Measurements from ENCODE around the gene TMEM135. TPM values are rescaled to one million over a fixed set of nuclear protein-coding genes. Genes with fewer than 3 reads are reported as not detected.
"Not testable (repeated sequence)": the region's sequence is repeated elsewhere in the genome, so short reads cannot be mapped to it uniquely, and the experiment has no call there.

Gene TMEM135
- total RNA-seq, 2 donors from 2014 or later, result 111 to 113 TPM

DNA sequence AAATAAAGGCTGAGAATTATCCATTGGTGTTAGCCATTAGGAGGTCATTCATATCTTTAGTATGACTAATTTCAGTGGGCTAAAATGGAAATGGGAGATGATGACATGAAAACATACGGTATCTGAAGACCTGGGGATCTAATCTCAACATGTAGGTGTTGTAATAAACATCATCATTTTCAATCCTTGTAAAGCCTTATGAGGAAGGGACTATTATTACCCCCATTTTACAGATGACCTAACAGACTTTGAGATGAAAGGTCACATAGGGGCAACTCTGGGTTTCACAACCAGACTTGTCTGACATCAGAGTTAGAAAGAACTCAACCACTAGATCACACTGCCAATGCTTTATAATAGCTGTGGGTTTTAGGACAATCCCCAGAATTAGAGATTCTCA lies 34.8 kb upstream of the TMEM135 start:
- no peak overlapping the region for H3K27ac ChIP-seq (ENCODE audit: low read depth, low read length)
- H3K36me3 ChIP-seq (ENCODE audit: control insufficient read depth, insufficient read depth, low read length), result no peaks in the 10 kb centered on the region
- H3K4me1 ChIP-seq (ENCODE audit: control insufficient read depth, insufficient read depth, low read length), result peaks cover 9% of the 10 kb centered on the region
- H3K27ac Mint-ChIP-seq, result no peak overlapping the region
- H3K4me3 Mint-ChIP-seq, result no peak overlapping the region
- no peak overlapping the region for H3K4me3 ChIP-seq (ENCODE audit: low read length)
- TF ChIP-seq, protein P1, sequence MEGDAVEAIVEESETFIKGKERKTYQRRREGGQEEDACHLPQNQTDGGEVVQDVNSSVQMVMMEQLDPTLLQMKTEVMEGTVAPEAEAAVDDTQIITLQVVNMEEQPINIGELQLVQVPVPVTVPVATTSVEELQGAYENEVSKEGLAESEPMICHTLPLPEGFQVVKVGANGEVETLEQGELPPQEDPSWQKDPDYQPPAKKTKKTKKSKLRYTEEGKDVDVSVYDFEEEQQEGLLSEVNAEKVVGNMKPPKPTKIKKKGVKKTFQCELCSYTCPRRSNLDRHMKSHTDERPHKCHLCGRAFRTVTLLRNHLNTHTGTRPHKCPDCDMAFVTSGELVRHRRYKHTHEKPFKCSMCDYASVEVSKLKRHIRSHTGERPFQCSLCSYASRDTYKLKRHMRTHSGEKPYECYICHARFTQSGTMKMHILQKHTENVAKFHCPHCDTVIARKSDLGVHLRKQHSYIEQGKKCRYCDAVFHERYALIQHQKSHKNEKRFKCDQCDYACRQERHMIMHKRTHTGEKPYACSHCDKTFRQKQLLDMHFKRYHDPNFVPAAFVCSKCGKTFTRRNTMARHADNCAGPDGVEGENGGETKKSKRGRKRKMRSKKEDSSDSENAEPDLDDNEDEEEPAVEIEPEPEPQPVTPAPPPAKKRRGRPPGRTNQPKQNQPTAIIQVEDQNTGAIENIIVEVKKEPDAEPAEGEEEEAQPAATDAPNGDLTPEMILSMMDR (conservative IDR thresholded peaks at IDR 0.05), result no peak
- 100% methylated on average over 1 of the region's 1 CpG; no CpG with 5 or more reads in 1 of the 2 experiments for WGBS, 2 experiments (ENCODE audit: insufficient coverage in 1 of 2, insufficient read length in 1 of 2)
- no peaks in the 10 kb centered on the region for H3K9me3 Mint-ChIP-seq
- no peaks in the 10 kb centered on the region for H3K36me3 Mint-ChIP-seq (ENCODE audit: low read depth)
- no peak for DNase-seq
- no peaks in the 10 kb centered on the region for H3K9me3 ChIP-seq (ENCODE audit: control insufficient read depth, low read length)
- H3K4me1 Mint-ChIP-seq, result peaks cover 28% of the 10 kb centered on the region
- H3K27me3 ChIP-seq (ENCODE audit: control insufficient read depth, insufficient read depth, low read length, poor library complexity, severe bottlenecking), result no peaks in the 10 kb centered on the region
- H3K9ac ChIP-seq (ENCODE audit: extremely low read depth, low read length, poor library complexity, severe bottlenecking), result no peak overlapping the region
- no peaks in the 10 kb centered on the region for H3K27me3 Mint-ChIP-seq (ENCODE audit: insufficient read depth)

DNA sequence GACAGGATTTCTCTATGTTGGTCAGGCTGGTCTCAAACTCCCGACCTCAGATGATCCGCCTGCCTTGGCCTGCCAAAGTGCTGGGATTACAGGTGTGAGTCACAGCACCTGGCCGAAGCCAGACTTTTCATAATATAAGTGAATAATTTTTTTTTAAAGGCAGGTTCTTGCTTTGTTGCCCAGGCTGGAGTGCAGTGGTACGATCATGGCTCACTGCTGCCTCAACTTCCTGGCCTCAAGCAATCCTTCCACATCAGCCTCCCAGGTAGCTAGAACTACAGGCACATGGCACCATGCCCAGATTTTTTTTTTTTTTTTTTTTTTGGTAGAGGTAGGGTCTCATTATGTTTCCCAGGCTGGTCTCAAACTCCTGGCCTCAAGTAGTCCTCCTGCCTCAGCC lies 33.5 kb upstream of the TMEM135 start:
- WGBS, 2 experiments (ENCODE audit: insufficient coverage in 1 of 2, insufficient read length in 1 of 2), result 94 to 100% methylated on average over 2 to 4 of the region's 4 CpGs
- not testable (repeated sequence) for H3K9ac ChIP-seq (ENCODE audit: extremely low read depth, low read length, poor library complexity, severe bottlenecking); H3K36me3 ChIP-seq (ENCODE audit: control insufficient read depth, insufficient read depth, low read length); H3K4me1 ChIP-seq (ENCODE audit: control insufficient read depth, insufficient read depth, low read length); DNase-seq; H3K27ac ChIP-seq (ENCODE audit: low read depth, low read length); H3K9me3 ChIP-seq (ENCODE audit: control insufficient read depth, low read length); H3K27ac Mint-ChIP-seq; H3K9me3 Mint-ChIP-seq; H3K27me3 Mint-ChIP-seq (ENCODE audit: insufficient read depth); H3K4me3 Mint-ChIP-seq; H3K36me3 Mint-ChIP-seq (ENCODE audit: low read depth); H3K27me3 ChIP-seq (ENCODE audit: control insufficient read depth, insufficient read depth, low read length, poor library complexity, severe bottlenecking); H3K4me3 ChIP-seq (ENCODE audit: low read length)
- H3K4me1 Mint-ChIP-seq, result peaks cover 21% of the 10 kb centered on the region

DNA sequence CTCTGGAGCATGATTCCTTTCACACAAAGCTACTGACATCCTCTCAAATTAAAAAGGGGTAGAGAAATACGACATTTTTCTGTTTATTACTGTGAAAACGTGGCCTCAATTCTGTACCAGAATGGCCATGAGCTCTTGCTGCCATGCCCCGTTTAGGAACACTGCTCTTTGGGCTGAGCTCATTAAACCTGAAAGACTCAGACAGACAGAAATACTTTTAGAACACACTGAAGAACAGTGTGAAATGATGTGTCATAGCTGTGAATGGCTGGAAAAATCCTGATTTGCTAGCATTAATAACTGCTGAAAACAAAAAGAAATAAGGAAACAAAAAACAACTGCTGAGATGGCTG lies 32.2 kb upstream of the TMEM135 start:
- H3K9me3 ChIP-seq (ENCODE audit: control insufficient read depth, low read length), result no peaks in the 10 kb centered on the region
- no peaks in the 10 kb centered on the region for H3K36me3 ChIP-seq (ENCODE audit: control insufficient read depth, insufficient read depth, low read length)
- no peak for DNase-seq
- H3K9me3 Mint-ChIP-seq, result peaks cover 1% of the 10 kb centered on the region
- H3K27ac ChIP-seq (ENCODE audit: low read depth, low read length), result no peak overlapping the region
- peak overlapping the region; percentile 57 for H3K27ac Mint-ChIP-seq
- WGBS, 2 experiments (ENCODE audit: insufficient coverage in 1 of 2, insufficient read length in 1 of 2), result 85 to 88% methylated on average over 2 to 3 of the region's 3 CpGs
- H3K4me3 ChIP-seq (ENCODE audit: low read length), result no peak overlapping the region
- no peaks in the 10 kb centered on the region for H3K36me3 Mint-ChIP-seq (ENCODE audit: low read depth)
- H3K27me3 ChIP-seq (ENCODE audit: control insufficient read depth, insufficient read depth, low read length, poor library complexity, severe bottlenecking), result no peaks in the 10 kb centered on the region
- no peak overlapping the region for H3K9ac ChIP-seq (ENCODE audit: extremely low read depth, low read length, poor library complexity, severe bottlenecking)
- TF ChIP-seq, protein P1 (conservative IDR thresholded peaks at IDR 0.05), result no peak
- H3K4me1 ChIP-seq (ENCODE audit: control insufficient read depth, insufficient read depth, low read length), result no peaks in the 10 kb centered on the region
- no peak overlapping the region for H3K4me3 Mint-ChIP-seq
- H3K4me1 Mint-ChIP-seq, result peaks cover 10% of the 10 kb centered on the region
- H3K27me3 Mint-ChIP-seq (ENCODE audit: insufficient read depth), result no peaks in the 10 kb centered on the region

DNA sequence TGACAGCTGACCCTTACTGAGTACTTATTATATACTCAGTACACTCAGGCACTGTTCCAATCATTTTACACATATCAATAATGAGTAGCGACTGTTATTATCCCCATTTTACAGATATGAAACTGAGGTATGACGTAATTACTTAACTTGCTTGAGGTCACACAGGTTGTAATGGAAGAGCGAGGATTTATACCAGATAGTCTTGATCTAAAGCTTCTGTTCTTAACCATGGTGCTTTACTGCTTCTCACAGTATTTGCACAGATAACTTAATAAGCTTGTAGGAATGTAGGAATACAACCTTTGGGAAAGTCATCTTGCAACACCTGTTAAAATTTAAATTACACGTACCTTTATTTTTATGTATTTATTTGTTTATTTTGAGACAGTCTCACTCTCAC lies 31.7 kb upstream of the TMEM135 start:
- WGBS, 2 experiments (ENCODE audit: insufficient coverage in 1 of 2, insufficient read length in 1 of 2), result 100% methylated on average over 4 of the region's 4 CpGs; no CpG with 5 or more reads in 1 of the 2 experiments
- no peak overlapping the region for H3K27ac Mint-ChIP-seq
- peaks cover 10% of the 10 kb centered on the region for H3K4me1 Mint-ChIP-seq
- Histone ChIP-seq H3K4me1 (ENCODE audit: control insufficient read depth, insufficient read depth, low read length) (no peaks in the 10 kb centered on the region), H3K27ac (ENCODE audit: low read depth, low read length) (no peak overlapping the region), H3K36me3 (ENCODE audit: control insufficient read depth, insufficient read depth, low read length) (no peaks in the 10 kb centered on the region), H3K9me3 (ENCODE audit: control insufficient read depth, low read length) (no peaks in the 10 kb centered on the region), H3K9ac (ENCODE audit: extremely low read depth, low read length, poor library complexity, severe bottlenecking) (no peak overlapping the region), H3K27me3 (ENCODE audit: control insufficient read depth, insufficient read depth, low read length, poor library complexity, severe bottlenecking) (no peaks in the 10 kb centered on the region), H3K4me3 (ENCODE audit: low read length) (no peak overlapping the region)
- H3K36me3 Mint-ChIP-seq (ENCODE audit: low read depth), result no peaks in the 10 kb centered on the region
- no peaks in the 10 kb centered on the region for H3K27me3 Mint-ChIP-seq (ENCODE audit: insufficient read depth)
- no peak for DNase-seq
- H3K9me3 Mint-ChIP-seq, result peaks cover 1% of the 10 kb centered on the region
- TF ChIP-seq, protein P1 (conservative IDR thresholded peaks at IDR 0.05), result no peak
- no peak overlapping the region for H3K4me3 Mint-ChIP-seq

Data from endodermal cell (in vitro differentiated cells).